Upper lobe of right lung (tissue), 1 donor: Measurements from ENCODE around the gene HHEX. TPM values are rescaled to one million over a fixed set of nuclear protein-coding genes. Genes with fewer than 3 reads are reported as not detected.

ENCODE experiments used
- ATAC-seq: fragments of 200-7000 bp; cut with Tn5 transposase; one replicate; pipeline ENCODE4 v1.9.1; 2020; ENCODE audit warnings: mild to moderate bottlenecking, moderate library complexity
- DNase-seq: peaks from one replicate; pipeline ENCODE4 v3.0.0-alpha.2; 2020
- H3K27ac ChIP-seq: fragments of 200-600 bp; one replicate; pipeline ENCODE4 v1.8.0; 2022
- H3K27me3 ChIP-seq: fragments of 200-600 bp; one replicate; pipeline ENCODE4 v1.8.0; 2022; ENCODE audit warnings: mild to moderate bottlenecking
- H3K36me3 ChIP-seq: fragments of 200-600 bp; one replicate; pipeline ENCODE4 v1.8.0; 2022
- H3K4me1 ChIP-seq: fragments of 200-600 bp; one replicate; pipeline ENCODE4 v1.8.0; 2022
- H3K4me3 ChIP-seq: fragments of 200-600 bp; one replicate; pipeline ENCODE4 v1.8.0; 2022; ENCODE audit warnings: mild to moderate bottlenecking
- H3K9me3 ChIP-seq: fragments of 200-600 bp; one replicate; pipeline ENCODE4 v1.8.0; 2022
- intact Hi-C: fragments of 100-400 bp; cut with DNase I; formaldehyde crosslinking; loops from one replicate; pipeline ENCODE4 v1.11.0; 2022
- total RNA-seq: library from RNA; stranded (reverse); fragmentation: NEBNext Ultra II Directional; extraction: Animal tissue kit (Norgen Biotek cat#: 25700); gene quantifications from one replicate; pipeline ENCODE4 v1.2.1, GENCODE V29; 2021
- TF ChIP-seq, protein P1 (sequence below): fragments of 200-600 bp; IDR thresholded peaks from one replicate; pipeline ENCODE4 v1.8.0; 2022; ENCODE audit warnings: antibody characterized with exemption
- donor health status: DM: no; HTN: yes; CAD: no; lungs with severe emphysema.

HHEX gene
- total RNA-seq, 1 donor from 2014 or later, result 12.2 TPM

DNA sequence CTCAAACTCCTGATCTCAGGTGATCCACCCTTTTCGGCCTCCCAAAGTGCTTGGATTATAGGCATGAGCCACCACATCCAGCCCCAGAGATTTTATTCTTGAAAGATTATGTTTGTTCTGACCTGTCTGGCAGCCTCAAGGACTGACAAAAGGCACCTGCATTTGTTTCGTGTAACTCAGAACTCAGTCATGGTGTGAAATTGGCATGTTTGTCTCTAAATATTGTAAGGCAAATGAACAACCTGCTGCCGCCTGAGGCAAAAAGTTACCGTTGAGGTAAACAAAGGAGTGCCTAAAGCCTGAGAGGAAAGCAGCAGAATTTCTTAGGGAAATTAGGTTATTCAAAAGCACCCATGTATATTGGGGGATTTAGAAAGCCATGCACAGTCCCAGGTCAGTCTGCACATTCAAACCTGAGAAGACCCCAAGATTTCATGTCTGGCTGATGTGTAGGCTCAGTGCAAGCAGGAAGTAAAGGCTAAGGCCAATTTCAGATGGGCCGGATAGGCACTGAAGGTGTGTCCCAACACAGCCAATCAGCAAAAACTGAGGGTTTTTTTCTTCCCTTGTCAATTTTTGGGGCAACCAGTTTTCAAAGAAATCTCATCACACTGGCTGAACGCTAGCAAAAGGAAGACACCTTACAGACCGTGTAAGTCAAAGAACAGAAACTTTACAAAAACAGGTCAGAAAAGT lies 33.3 kb upstream of the HHEX start:
- TF ChIP-seq, protein P1, sequence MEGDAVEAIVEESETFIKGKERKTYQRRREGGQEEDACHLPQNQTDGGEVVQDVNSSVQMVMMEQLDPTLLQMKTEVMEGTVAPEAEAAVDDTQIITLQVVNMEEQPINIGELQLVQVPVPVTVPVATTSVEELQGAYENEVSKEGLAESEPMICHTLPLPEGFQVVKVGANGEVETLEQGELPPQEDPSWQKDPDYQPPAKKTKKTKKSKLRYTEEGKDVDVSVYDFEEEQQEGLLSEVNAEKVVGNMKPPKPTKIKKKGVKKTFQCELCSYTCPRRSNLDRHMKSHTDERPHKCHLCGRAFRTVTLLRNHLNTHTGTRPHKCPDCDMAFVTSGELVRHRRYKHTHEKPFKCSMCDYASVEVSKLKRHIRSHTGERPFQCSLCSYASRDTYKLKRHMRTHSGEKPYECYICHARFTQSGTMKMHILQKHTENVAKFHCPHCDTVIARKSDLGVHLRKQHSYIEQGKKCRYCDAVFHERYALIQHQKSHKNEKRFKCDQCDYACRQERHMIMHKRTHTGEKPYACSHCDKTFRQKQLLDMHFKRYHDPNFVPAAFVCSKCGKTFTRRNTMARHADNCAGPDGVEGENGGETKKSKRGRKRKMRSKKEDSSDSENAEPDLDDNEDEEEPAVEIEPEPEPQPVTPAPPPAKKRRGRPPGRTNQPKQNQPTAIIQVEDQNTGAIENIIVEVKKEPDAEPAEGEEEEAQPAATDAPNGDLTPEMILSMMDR, result no peak
- DNase-seq (no peak), ATAC-seq (no peak)
- H3K27me3 ChIP-seq, result no peaks in the 10 kb centered on the region
- no peaks in the 10 kb centered on the region for H3K4me1 ChIP-seq
- intact Hi-C loops, result no loop called here
- no peak overlapping the region for H3K27ac ChIP-seq
- H3K36me3 ChIP-seq, result no peaks in the 10 kb centered on the region
- H3K9me3 ChIP-seq, result no peaks in the 10 kb centered on the region
- no peak overlapping the region for H3K4me3 ChIP-seq

DNA sequence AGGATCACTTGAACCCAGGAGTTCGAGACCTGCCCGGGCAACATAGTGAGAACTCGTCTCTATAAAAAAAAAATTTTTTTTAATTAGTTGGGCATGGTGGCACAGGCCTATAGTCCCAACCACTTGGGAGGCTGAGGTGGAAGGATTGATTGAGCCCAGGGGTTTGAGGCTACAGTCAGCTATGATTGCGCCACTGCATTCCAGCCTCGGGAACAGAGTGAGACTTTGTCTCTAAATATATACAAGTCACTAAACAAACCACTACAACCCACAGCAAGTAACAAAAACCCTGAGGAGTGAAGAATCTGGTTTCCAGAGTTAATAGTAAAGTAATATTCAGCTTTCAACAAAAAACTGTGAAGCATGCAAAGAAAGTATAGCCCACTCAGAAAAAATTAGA lies 32.7 kb upstream of the HHEX start:
- Histone ChIP-seq H3K27ac (no peak overlapping the region), H3K4me3 (no peak overlapping the region), H3K4me1 (no peaks in the 10 kb centered on the region), H3K36me3 (no peaks in the 10 kb centered on the region), H3K27me3 (no peaks in the 10 kb centered on the region), H3K9me3 (no peaks in the 10 kb centered on the region)
- intact Hi-C loops, result no loop called here
- ATAC-seq (no peak), DNase-seq (no peak)
- TF ChIP-seq, protein P1, result no peak

DNA sequence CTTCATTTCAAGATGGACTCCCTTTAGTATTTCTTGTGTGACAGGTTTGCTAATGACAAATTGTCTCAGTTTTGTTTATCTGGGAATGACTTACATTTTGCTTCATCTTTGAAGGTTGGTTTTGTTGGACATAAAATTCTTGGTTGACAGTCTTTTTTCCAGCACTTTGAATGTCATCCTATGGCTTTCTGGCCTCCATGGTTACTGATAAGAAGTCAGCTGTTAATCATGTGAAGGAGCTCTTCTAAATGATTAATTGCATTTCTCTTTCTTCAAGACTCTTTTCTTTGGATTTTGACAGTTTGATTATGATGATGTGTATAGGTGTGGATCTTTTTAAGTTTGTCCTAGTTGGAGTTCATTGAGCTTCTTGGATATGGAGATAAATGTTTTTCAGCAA lies 26.9 kb upstream of the HHEX start:
- DNase-seq (no peak), ATAC-seq (no peak)
- Histone ChIP-seq H3K27ac (no peak overlapping the region), H3K36me3 (no peaks in the 10 kb centered on the region), H3K9me3 (peaks cover 14% of the 10 kb centered on the region), H3K4me3 (no peak overlapping the region), H3K27me3 (no peaks in the 10 kb centered on the region), H3K4me1 (no peaks in the 10 kb centered on the region)
- TF ChIP-seq, protein P1, result no peak
- intact Hi-C loops, result no loop called here

DNA sequence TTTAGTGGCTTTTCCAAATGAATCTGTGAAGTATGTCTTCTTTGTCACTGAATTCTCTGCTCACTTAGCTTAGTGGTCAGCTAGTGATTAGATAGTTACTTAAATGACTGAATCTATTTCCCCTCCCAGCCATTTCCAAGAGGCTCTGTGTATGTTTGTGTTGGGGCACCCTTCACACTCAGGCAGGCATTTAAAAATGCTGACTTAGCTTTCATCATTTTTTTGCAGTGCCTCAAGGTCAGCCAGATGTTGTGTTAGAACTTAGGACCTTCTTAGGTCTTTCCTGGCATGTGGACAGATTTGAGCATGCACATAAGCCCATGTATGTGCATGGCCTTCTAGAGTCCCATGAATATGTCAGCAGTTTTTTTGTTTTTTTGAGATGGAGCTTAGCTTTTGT lies 25.4 kb upstream of the HHEX start:
- no peak overlapping the region for H3K4me3 ChIP-seq
- intact Hi-C loops, result no loop called here
- DNase-seq (no peak), ATAC-seq (no peak)
- no peaks in the 10 kb centered on the region for H3K36me3 ChIP-seq
- H3K27ac ChIP-seq, result no peak overlapping the region
- H3K9me3 ChIP-seq, result peaks cover 14% of the 10 kb centered on the region
- no peaks in the 10 kb centered on the region for H3K27me3 ChIP-seq
- H3K4me1 ChIP-seq, result no peaks in the 10 kb centered on the region
- TF ChIP-seq, protein P1, result no peak

DNA sequence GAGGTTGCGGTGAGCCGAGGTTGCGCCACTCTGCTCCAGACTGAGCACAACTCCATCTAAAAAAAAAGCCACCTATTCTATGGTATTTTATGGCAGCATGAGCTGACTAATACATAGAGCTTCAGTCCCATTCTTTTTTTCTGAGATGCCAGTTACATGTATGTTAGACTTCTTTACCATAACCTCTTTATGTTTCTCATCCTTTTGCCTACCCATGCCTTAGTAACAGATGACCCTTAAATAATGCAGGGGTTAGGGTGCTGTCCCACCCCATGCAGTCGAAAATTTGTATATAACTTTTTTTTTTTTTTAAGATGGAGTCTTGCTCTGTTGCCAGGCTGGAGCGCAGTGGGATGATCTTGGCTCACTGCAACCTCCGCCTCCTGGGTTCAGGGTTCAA lies 22.7 kb upstream of the HHEX start:
- intact Hi-C loops, result no loop called here
- no peak for DNase-seq

More for the DNA sequence above, 22.7 kb upstream of the HHEX start:
- Histone ChIP-seq H3K36me3 (no peaks in the 10 kb centered on the region), H3K27me3 (no peaks in the 10 kb centered on the region), H3K4me3 (no peak overlapping the region), H3K9me3 (peaks cover 14% of the 10 kb centered on the region), H3K4me1 (no peaks in the 10 kb centered on the region), H3K27ac (no peak overlapping the region)
- TF ChIP-seq, protein P1, result no peak
- ATAC-seq, result no peak
